SK-N-SH (cell line): ENCODE measurements around the gene BORCS6. TPM values are rescaled to one million over a fixed set of nuclear protein-coding genes. Genes with fewer than 3 reads are reported as not detected.
"Not testable (repeated sequence)": the region's sequence is repeated elsewhere in the genome, so short reads cannot be mapped to it uniquely, and the experiment has no call there.

Experiments
- CTCF ChIA-PET: fragments of 300-600, 350-600 bp; formaldehyde crosslinking; extraction: SDS; loops from one replicate; lab custom pipeline; 2021; lab: Yijun Ruan, JAX
- POLR2A ChIA-PET: fragments of 350-600 bp; sonication (Branson Sonifier 250); formaldehyde crosslinking; extraction: SDS; loops from one replicate; lab custom pipeline; 2020; ENCODE audit warnings: antibody characterized with exemption, inconsistent platforms; lab: Yijun Ruan, JAX
- DNase-seq: peaks from one replicate; pipeline ENCODE4 v3.0.0; 2012
- H2AFZ ChIP-seq: fragments of 200-600 bp; sonication (generic); 2 replicates; pipeline ENCODE4 v1.8.1; 2016; ENCODE audit warnings: antibody characterized with exemption, mild to moderate bottlenecking, low read depth
- H3F3A ChIP-seq: fragments of 200-600 bp; sonication (generic); replicated peaks from 2 replicates; pipeline ENCODE3; 2016; ENCODE audit warnings: antibody characterized with exemption, mild to moderate bottlenecking; ENCODE audit not compliant: insufficient read depth
- H3K27ac ChIP-seq, 2 experiments: fragments of 200-500 bp in 1 of 2; fragments of 200-600 bp in 1 of 2; sonication (Bioruptor generic) in 1 of 2; sonication (generic), shearing (Covaris generic) in 1 of 2; 2 replicates each; pipeline versions ENCODE4 v1.5.1 to v1.6.1; 2014 to 2016; ENCODE audit warnings: low read depth in 2 of 2, inconsistent platforms in 1 of 2, low read length in 1 of 2, mild to moderate bottlenecking in 1 of 2, mixed read lengths in 1 of 2
- H3K27me3 ChIP-seq: fragments of 200-600 bp; sonication (generic), shearing (Covaris generic); 2 replicates; pipeline ENCODE4 v1.6.1; 2016; ENCODE audit warnings: mixed run types; ENCODE audit not compliant: insufficient read depth
- H3K36me3 ChIP-seq, 2 experiments: fragments of 200-500 bp in 1 of 2; fragments of 200-600 bp in 1 of 2; sonication (Bioruptor generic) in 1 of 2; sonication (generic) in 1 of 2; replicated peaks in 1 of 2; 2 replicates each; pipeline versions ENCODE3 to v1.5.1; 2014 to 2016; ENCODE audit warnings: low read length in 1 of 2, mild to moderate bottlenecking in 1 of 2; ENCODE audit not compliant: insufficient read depth in 2 of 2, control insufficient read depth in 1 of 2
- H3K4me1 ChIP-seq, 2 experiments: fragments of 200-500 bp in 1 of 2; fragments of 200-600 bp in 1 of 2; sonication (Bioruptor generic) in 1 of 2; sonication (generic), shearing (Covaris generic) in 1 of 2; 2 replicates each; pipeline versions ENCODE4 v1.5.1 to v1.6.1; 2014 to 2016; ENCODE audit warnings: low read depth in 1 of 2, low read length in 1 of 2, mixed run types in 1 of 2; ENCODE audit not compliant: insufficient read depth in 2 of 2, control insufficient read depth in 1 of 2
- H3K4me2 ChIP-seq: fragments of 200-600 bp; sonication (generic), shearing (Covaris generic); 2 replicates; pipeline ENCODE4 v1.6.1; 2017; ENCODE audit warnings: mixed run types
- H3K4me3 ChIP-seq, 2 experiments: fragments of 200-500 bp in 1 of 2; fragments of 200-600 bp in 1 of 2; sonication (Bioruptor generic) in 1 of 2; sonication (generic), shearing (Covaris generic) in 1 of 2; 2 replicates each; pipeline versions ENCODE4 v1.5.1 to v1.8.1; 2014 to 2016; ENCODE audit warnings: low read depth in 2 of 2, inconsistent platforms in 1 of 2, low read length in 1 of 2, mild to moderate bottlenecking in 1 of 2, mixed read lengths in 1 of 2, moderate library complexity in 1 of 2
- H3K79me2 ChIP-seq: fragments of 200-600 bp; sonication (generic); 2 replicates; pipeline ENCODE4 v1.8.1; 2017; ENCODE audit warnings: mild to moderate bottlenecking; ENCODE audit not compliant: insufficient read depth
- H3K9ac ChIP-seq: fragments of 200-600 bp; sonication (generic); 2 replicates; pipeline ENCODE4 v1.6.1; 2017; ENCODE audit warnings: mixed run types
- H3K9me2 ChIP-seq: fragments of 200-600 bp; sonication (generic); 2 replicates; pipeline ENCODE4 v1.6.1; 2017; ENCODE audit warnings: mixed run types
- H3K9me3 ChIP-seq: fragments of 200-600 bp; sonication (generic); 2 replicates; pipeline ENCODE4 v1.6.1; 2017; ENCODE audit warnings: mixed run types, mild to moderate bottlenecking, moderate library complexity
- H4K20me1 ChIP-seq: fragments of 200-600 bp; sonication (generic); 2 replicates; pipeline ENCODE4 v1.6.1; 2017; ENCODE audit warnings: mild to moderate bottlenecking, mixed run types; ENCODE audit not compliant: insufficient read depth
- EP300 ChIP-seq, 2 experiments: IDR thresholded peaks; 2 replicates each; pipeline versions ENCODE4 v1.4.0 to v1.6.1; 2012; ENCODE audit warnings: borderline replicate concordance in 1 of 2, low read depth in 1 of 2, low read length in 1 of 2
- GABPA ChIP-seq: IDR thresholded peaks from 2 replicates; pipeline ENCODE4 v1.4.0; 2012; ENCODE audit warnings: low read depth, mild to moderate bottlenecking
- IRF3 ChIP-seq: fragments of 150-350 bp; IDR thresholded peaks from 2 replicates; pipeline ENCODE4 v1.6.1; 2016; ENCODE audit warnings: mild to moderate bottlenecking, low read depth, low read length
- NFIC ChIP-seq: IDR thresholded peaks from 2 replicates; pipeline ENCODE4 v1.4.0; 2012; ENCODE audit warnings: borderline replicate concordance
- POLR2AphosphoS5 ChIP-seq: IDR thresholded peaks from 2 replicates; pipeline ENCODE4 v1.6.1; 2012; ENCODE audit warnings: low read depth, low read length
- SMC3 ChIP-seq: IDR thresholded peaks from 2 replicates; pipeline ENCODE4 v1.6.1; 2012; ENCODE audit warnings: low read depth, low read length, improper control_type of control experiment
- TCF12 ChIP-seq: IDR thresholded peaks from 2 replicates; pipeline ENCODE4 v1.4.0; 2012
- TEAD4 ChIP-seq: IDR thresholded peaks from 2 replicates; pipeline ENCODE4 v1.4.0; 2012; ENCODE audit warnings: mild to moderate bottlenecking, borderline replicate concordance; ENCODE audit not compliant: insufficient read depth
- USF1 ChIP-seq: IDR thresholded peaks from 2 replicates; pipeline ENCODE4 v1.4.0; 2012; ENCODE audit warnings: low read depth, borderline replicate concordance
- WGBS: methylation state at CpG from one replicate; pipeline ENCODE4 v1.1.6; 2017; ENCODE audit warnings: low lambda C conversion rate; 5-methylcytosine and 5-hydroxymethylcytosine counted together
- polyA plus RNA-seq, 3 experiments: library from polyadenylated mRNA; depleted of rRNA; stranded (reverse); fragments of >200 nt; gene quantifications; 2 replicates each; pipeline ENCODE4 v1.2.3, GENCODE V29; 2012
- TF ChIP-seq, protein P1 (sequence below): fragments of 150-350 bp; IDR thresholded peaks from 2 replicates; pipeline ENCODE4 v1.6.1; 2017; ENCODE audit warnings: antibody characterized with exemption, low read length, low read depth, borderline replicate concordance

BORCS6 gene
- polyA plus RNA-seq, 1 of the 3 experiments (the other 2 are of a cell fraction) = 4.3 TPM

- 0 out of 4 replicates have a peak, but pooled peaks of 1 of the 2 experiments have one; percentile 30 for TF ChIP-seq EP300 (IDR thresholded peaks at IDR 0.05; ENCODE audit: borderline replicate concordance in 1 of 2, low read depth in 1 of 2, low read length in 1 of 2)
- peak; percentile 92 for TF ChIP-seq TEAD4
- TF ChIP-seq, protein P1, sequence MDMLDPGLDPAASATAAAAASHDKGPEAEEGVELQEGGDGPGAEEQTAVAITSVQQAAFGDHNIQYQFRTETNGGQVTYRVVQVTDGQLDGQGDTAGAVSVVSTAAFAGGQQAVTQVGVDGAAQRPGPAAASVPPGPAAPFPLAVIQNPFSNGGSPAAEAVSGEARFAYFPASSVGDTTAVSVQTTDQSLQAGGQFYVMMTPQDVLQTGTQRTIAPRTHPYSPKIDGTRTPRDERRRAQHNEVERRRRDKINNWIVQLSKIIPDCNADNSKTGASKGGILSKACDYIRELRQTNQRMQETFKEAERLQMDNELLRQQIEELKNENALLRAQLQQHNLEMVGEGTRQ = no peak
- TF ChIP-seq TCF12 = no peak
- TF ChIP-seq POLR2AphosphoS5 = peak; percentile 4; the same call in 1 of the 2 replicates
- TF ChIP-seq GABPA = 0 out of 2 replicates have a peak, but pooled peaks have one; percentile 12
- no peak for TF ChIP-seq SMC3
- TF ChIP-seq NFIC = peak; percentile 43; the same call in 1 of the 2 replicates
- no peak for TF ChIP-seq IRF3
- TF ChIP-seq USF1 = no peak
Measured at GRCh38 chr17:8220783-8221662, 31.0 kb upstream of the BORCS6 start (continued).

GRCh38 chr17:8214000-8214399 lies 24.0 kb upstream of the BORCS6 start:
- H3K79me2 ChIP-seq = peaks cover 14% of the 10 kb centered on the region
- H3K9me3 ChIP-seq, H3K4me3 ChIP-seq, H4K20me1 ChIP-seq, H3K4me2 ChIP-seq, DNase-seq, H3K27me3 ChIP-seq, H3K9ac ChIP-seq, H3K4me1 ChIP-seq, H2AFZ ChIP-seq, H3K9me2 ChIP-seq, H3K27ac ChIP-seq, H3K36me3 ChIP-seq, POLR2A ChIA-PET: not testable (repeated sequence)
- 84% methylated on average over 15 of the region's 15 CpGs for WGBS
- CTCF ChIA-PET = interaction anchor here (1.1 to 1.3 kb wide), 2 partner anchors 13 to 87 kb away, joined by 3 read pairs; no protein-coding TSS in a partner anchor
- peaks cover 24% of the 10 kb centered on the region for H3F3A ChIP-seq
